AG10803 (cell line): ENCODE measurements around the gene SPAST.
"Not testable (repeated sequence)": the region's sequence is repeated elsewhere in the genome, so short reads cannot be mapped to it uniquely, and the experiment has no call there.

Experiments
- DNase-seq: peaks from one replicate; pipeline ENCODE4 v3.0.0; 2010; ENCODE audit warnings: low read depth
- H3K4me3 ChIP-seq: 2 replicates; pipeline ENCODE4 v1.5.1; 2011; ENCODE audit warnings: mild to moderate bottlenecking, low read length, control low read depth
- CTCF ChIP-seq: conservative IDR thresholded peaks from 2 replicates; pipeline ENCODE4 v1.5.1; 2011; ENCODE audit warnings: mild to moderate bottlenecking, low read length, control low read depth, inconsistent platforms

Gene SPAST, protein sequence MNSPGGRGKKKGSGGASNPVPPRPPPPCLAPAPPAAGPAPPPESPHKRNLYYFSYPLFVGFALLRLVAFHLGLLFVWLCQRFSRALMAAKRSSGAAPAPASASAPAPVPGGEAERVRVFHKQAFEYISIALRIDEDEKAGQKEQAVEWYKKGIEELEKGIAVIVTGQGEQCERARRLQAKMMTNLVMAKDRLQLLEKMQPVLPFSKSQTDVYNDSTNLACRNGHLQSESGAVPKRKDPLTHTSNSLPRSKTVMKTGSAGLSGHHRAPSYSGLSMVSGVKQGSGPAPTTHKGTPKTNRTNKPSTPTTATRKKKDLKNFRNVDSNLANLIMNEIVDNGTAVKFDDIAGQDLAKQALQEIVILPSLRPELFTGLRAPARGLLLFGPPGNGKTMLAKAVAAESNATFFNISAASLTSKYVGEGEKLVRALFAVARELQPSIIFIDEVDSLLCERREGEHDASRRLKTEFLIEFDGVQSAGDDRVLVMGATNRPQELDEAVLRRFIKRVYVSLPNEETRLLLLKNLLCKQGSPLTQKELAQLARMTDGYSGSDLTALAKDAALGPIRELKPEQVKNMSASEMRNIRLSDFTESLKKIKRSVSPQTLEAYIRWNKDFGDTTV

DNA sequence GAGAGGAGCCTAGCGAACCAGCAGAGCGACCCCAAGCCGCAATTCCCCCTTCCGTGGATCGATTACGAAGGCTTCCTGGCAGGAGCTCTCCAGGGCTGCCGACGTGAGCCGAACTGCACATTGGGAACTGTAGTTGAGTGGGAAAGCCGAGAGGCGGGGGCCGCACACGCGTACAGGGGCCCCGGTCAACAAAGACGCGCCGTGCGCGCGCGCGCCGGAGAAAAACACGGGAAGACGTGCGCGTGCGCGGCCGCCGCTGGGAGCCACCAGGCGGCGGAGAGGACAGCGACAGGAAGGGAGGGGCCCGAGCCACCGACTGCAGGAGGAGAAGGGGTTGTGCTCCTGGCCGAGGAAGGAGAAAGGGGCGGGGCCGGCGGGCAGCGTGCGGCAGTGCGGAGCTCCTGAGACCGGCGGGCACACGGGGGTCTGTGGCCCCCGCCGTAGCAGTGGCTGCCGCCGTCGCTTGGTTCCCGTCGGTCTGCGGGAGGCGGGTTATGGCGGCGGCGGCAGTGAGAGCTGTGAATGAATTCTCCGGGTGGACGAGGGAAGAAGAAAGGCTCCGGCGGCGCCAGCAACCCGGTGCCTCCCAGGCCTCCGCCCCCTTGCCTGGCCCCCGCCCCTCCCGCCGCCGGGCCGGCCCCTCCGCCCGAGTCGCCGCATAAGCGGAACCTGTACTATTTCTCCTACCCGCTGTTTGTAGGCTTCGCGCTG, at the start of gene SPAST:
SPAST (plus strand) TSS at position 247 of the 711 bp plus-strand sequence; CDS start at position 523, 276 bp downstream.
- peak; percentile 44 for TF ChIP-seq CTCF
- peak; percentile 95 for DNase-seq

GRCh38 chr2:32018789-32019482, 44.4 kb upstream of the SPAST start:
- not testable (repeated sequence) for DNase-seq, H3K4me3 ChIP-seq

More for the DNA sequence above, at the start of gene SPAST:
- H3K4me3 ChIP-seq, result peak within 1 kb of the TSS; percentile 78

DNA sequence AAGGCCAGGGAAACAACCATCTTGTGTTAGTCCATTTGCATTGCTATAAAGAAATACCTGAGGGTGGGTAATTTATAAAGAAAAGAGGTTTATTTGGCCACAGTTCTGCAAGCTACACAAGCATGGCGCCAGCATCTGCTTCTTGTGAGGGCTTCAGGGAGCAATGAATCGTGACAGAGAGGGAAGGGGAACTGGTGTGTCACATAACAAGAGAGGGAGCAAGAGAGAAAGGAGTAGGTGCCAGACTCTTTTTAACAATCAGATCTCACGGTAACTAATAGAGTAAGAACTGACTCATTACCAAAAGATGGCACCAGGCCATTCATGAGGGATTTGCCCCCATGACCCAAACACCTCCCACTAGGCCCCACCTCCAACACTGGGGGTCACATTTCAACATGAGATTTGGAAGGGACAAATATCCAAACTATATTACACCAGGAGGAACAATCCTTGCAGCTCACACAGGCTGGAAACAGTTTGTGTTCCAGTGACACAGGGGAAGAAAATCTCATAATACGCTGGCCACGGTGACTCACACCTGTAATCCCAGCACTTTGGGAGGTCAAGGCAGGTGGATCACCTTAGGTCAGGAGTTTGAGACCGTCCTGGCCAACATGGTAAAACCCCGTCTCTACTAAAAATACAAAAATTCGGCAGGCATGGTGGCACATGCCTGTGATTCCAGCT, 29.0 kb upstream of the SPAST start:
- peak; percentile 2 for DNase-seq
- H3K4me3 ChIP-seq, result not testable (repeated sequence)

GRCh38 chr2:32039447-32040219, 23.7 kb upstream of the SPAST start, which contains the start of gene DPY30:
Gene DPY30, minus strand, starts transcription at chr2:32039805. Its CDS starts 349 bp downstream, at chr2:32039456.
- peak within 1 kb of the TSS; percentile 95 for H3K4me3 ChIP-seq
- DNase-seq, result peak; percentile 93
- TF ChIP-seq CTCF, result no peak; the same call in 1 of the 2 replicates

GRCh38 chr2:32043561-32043960, 19.8 kb upstream of the SPAST start:
- DNase-seq, result no peak
- TF ChIP-seq CTCF, result no peak
- no peak overlapping the region for H3K4me3 ChIP-seq

DNA sequence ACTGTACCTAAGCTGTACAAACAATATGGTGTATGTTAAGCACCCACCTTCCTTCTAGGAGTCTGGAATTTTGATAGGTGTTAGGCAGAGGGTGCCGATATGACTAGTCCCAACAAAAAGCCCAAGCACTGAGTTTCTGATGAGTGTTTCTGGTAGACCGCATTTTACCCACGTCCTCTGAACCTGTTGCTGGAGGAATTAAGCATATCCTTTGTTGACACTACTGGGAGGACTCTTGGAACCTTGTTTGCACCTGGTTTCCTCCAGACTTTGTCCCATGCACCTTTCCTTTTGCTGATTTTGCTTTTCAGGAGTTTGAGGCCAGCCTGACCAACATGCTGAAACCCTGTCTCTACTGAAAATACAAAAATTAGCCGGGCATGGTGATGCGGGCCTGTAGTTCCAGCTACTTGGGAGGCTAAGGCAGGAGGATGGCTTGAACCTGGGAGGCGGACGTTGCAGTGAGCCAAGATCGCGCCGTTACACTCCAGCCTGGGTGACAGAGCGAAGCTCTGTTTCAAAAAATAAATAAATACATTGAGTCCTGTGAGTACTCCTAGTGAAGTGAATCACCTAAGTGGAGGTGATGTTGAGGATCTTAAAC, 11.4 kb upstream of the SPAST start:
- no peak overlapping the region for H3K4me3 ChIP-seq
- DNase-seq, result no peak
- TF ChIP-seq CTCF, result no peak

DNA sequence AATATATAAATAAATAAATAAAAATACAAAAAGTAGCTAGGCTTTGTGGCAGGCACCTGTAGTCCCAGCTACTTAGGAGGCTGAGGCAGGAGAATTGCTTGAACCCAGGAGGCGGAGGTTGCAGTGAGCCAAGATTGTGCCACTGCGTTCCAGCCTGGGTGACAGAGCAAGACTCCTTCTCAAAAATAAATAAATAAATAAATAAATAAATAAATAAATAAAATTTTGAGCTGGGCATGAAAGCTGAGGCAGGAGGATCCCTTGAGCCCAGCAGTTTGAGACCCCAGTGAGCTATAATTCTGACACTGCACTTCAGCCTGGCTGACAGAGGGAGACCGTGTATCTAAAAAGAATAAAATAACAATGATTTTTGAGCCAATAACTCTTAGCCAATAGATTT, 8.8 kb upstream of the SPAST start:
- H3K4me3 ChIP-seq, DNase-seq: not testable (repeated sequence)
